ENCODE measurements around the gene CCDC188.

The CCDC188 gene

GRCh38 chr22:20186871-20187546 lies 36.2 kb upstream of the CCDC188 start:
- intact Hi-C loops (cut with DNase I; ENCODE audit: low total_unique reads): no loop called here
- H3K27me3 ChIP-seq: peaks cover 0 to 16% of the 10 kb centered on the region in 2 donors
- no peaks in the 10 kb centered on the region for H3K4me1 ChIP-seq
- H3K36me3 ChIP-seq: no peaks in the 10 kb centered on the region
- H3K27ac ChIP-seq: no peak overlapping the region
- H3K4me3 ChIP-seq: no peak overlapping the region
- no peak for TF ChIP-seq CTCF (IDR thresholded peaks at IDR 0.05)
- no peaks in the 10 kb centered on the region for H3K9me3 ChIP-seq
- DNase-seq: no peak

- DNase-seq: no peak
- no peak overlapping the region for H3K27ac ChIP-seq
- H3K4me3 ChIP-seq: no peak overlapping the region
- H3K4me1 ChIP-seq: no peaks in the 10 kb centered on the region
- intact Hi-C loops (cut with DNase I; ENCODE audit: low total_unique reads): no loop called here
- no peaks in the 10 kb centered on the region for H3K9me3 ChIP-seq
- H3K27me3 ChIP-seq: peaks cover 0 to 22% of the 10 kb centered on the region in 2 donors
- TF ChIP-seq CTCF (IDR thresholded peaks at IDR 0.05): no peak
- H3K36me3 ChIP-seq: no peaks in the 10 kb centered on the region
Observed at GRCh38 chr22:20186183-20186870, 35.5 kb upstream of the CCDC188 start.

- Histone ChIP-seq H3K27me3 (peaks cover 0 to 22% of the 10 kb centered on the region in 2 donors), H3K36me3 (no peaks in the 10 kb centered on the region), H3K27ac (no peak overlapping the region), H3K4me3 (no peak overlapping the region), H3K9me3 (no peaks in the 10 kb centered on the region), H3K4me1 (no peaks in the 10 kb centered on the region)
- no peak for DNase-seq
- intact Hi-C loops (cut with DNase I; ENCODE audit: low total_unique reads): no loop called here
- no peak for TF ChIP-seq CTCF (IDR thresholded peaks at IDR 0.05)
Observed at GRCh38 chr22:20185750-20186149, 34.9 kb upstream of the CCDC188 start.

GRCh38 chr22:20184501-20185165 lies 33.8 kb upstream of the CCDC188 start:
- no peak overlapping the region for H3K4me3 ChIP-seq
- no peaks in the 10 kb centered on the region for H3K4me1 ChIP-seq
- peaks cover 0 to 22% of the 10 kb centered on the region in 2 donors for H3K27me3 ChIP-seq
- DNase-seq: no peak
- no peaks in the 10 kb centered on the region for H3K36me3 ChIP-seq
- intact Hi-C loops (cut with DNase I; ENCODE audit: low total_unique reads): no loop called here
- no peak for TF ChIP-seq CTCF (IDR thresholded peaks at IDR 0.05)
- H3K27ac ChIP-seq: no peak overlapping the region
- H3K9me3 ChIP-seq: no peaks in the 10 kb centered on the region

GRCh38 chr22:20183823-20184222 lies 33.0 kb upstream of the CCDC188 start:
- DNase-seq: no peak

More at GRCh38 chr22:20183823-20184222, 33.0 kb upstream of the CCDC188 start:
- intact Hi-C loops (cut with DNase I; ENCODE audit: low total_unique reads): no loop called here
- Histone ChIP-seq H3K27ac (no peak overlapping the region), H3K36me3 (no peaks in the 10 kb centered on the region), H3K27me3 (peaks cover 0 to 22% of the 10 kb centered on the region in 2 donors), H3K4me3 (no peak overlapping the region), H3K4me1 (no peaks in the 10 kb centered on the region), H3K9me3 (no peaks in the 10 kb centered on the region)
- TF ChIP-seq CTCF (IDR thresholded peaks at IDR 0.05): no peak

Data from tibial artery (tissue), 4 donors.